ENCODE results near the gene PLA2G10.
"Not testable (repeated sequence)": the region's sequence is repeated elsewhere in the genome, so short reads cannot be mapped to it uniquely, and the experiment has no call there.

The PLA2G10 gene

GRCh38 chr16:14694129-14694528, at the start of gene PLA2G10:
TSS of gene PLA2G10 (minus strand) at chr16:14694308. CDS start at chr16:14694229, 79 bp downstream.
- not testable (repeated sequence) for DNase-seq

- DNase-seq = not testable (repeated sequence)
Observed at GRCh38 chr16:14742273-14743128, 48.4 kb upstream of the PLA2G10 start, which contains the start of gene NPIPA2. TSS of gene NPIPA2 (plus strand) at chr16:14742533. CDS start at chr16:14748066, 5,533 bp downstream.

- not testable (repeated sequence) for DNase-seq
Observed at GRCh38 chr16:14741794-14742193, 47.7 kb upstream of the PLA2G10 start.

- not testable (repeated sequence) for DNase-seq
Observed at GRCh38 chr16:14740832-14741385, 46.8 kb upstream of the PLA2G10 start.

- DNase-seq = not testable (repeated sequence)
Observed at GRCh38 chr16:14733233-14733632, 39.1 kb upstream of the PLA2G10 start.

GRCh38 chr16:14703156-14704011, 9.3 kb upstream of the PLA2G10 start, which contains the start of gene NPIPA3:
TSS of gene NPIPA3 (plus strand) at chr16:14703411. CDS start at chr16:14708944, 5,533 bp downstream.
- DNase-seq = not testable (repeated sequence)

GRCh38 chr16:14702672-14703071, 8.6 kb upstream of the PLA2G10 start:
- DNase-seq = not testable (repeated sequence)

GRCh38 chr16:14701859-14702258, 7.8 kb upstream of the PLA2G10 start:
- not testable (repeated sequence) for DNase-seq

GRCh38 chr16:14685870-14686793, 8.0 kb downstream of the PLA2G10 start:
- DNase-seq = peak; percentile 42

- no peak for DNase-seq
Observed at GRCh38 chr16:14682121-14682520, 12.0 kb downstream of the PLA2G10 start.

- no peak for DNase-seq
Observed at GRCh38 chr16:14681115-14681514, 13.0 kb downstream of the PLA2G10 start.

GRCh38 chr16:14680396-14680795, 13.7 kb downstream of the PLA2G10 start:
- not testable (repeated sequence) for DNase-seq

- DNase-seq = no peak
Observed at GRCh38 chr16:14678748-14679497, 15.2 kb downstream of the PLA2G10 start.

GRCh38 chr16:14677627-14678026, 16.5 kb downstream of the PLA2G10 start:
- no peak for DNase-seq

GRCh38 chr16:14676633-14677032, 17.5 kb downstream of the PLA2G10 start:
- no peak for DNase-seq

GRCh38 chr16:14672403-14672971, 21.6 kb downstream of the PLA2G10 start:
- no peak for DNase-seq

- DNase-seq = no peak
Observed at GRCh38 chr16:14669776-14670175, 24.3 kb downstream of the PLA2G10 start.

- DNase-seq = no peak
Observed at GRCh38 chr16:14668556-14669223, 25.4 kb downstream of the PLA2G10 start.

GRCh38 chr16:14667347-14668266, 26.5 kb downstream of the PLA2G10 start:
- DNase-seq = no peak

Data from OCI-M1 (cell line).